GM19468 (cell line): Measurements from ENCODE around the gene MBTPS1.

Source experiments
- ATAC-seq: cut with Tn5 transposase; IDR thresholded peaks from one replicate; pipeline ENCODE4 v1.9.1; 2021; ENCODE audit warnings: mild to moderate bottlenecking, moderate library complexity, moderate number of reproducible peaks; ENCODE audit not compliant: unreplicated experiment; ENCODE audit errors: extremely low read depth

The MBTPS1 gene

GRCh38 chr16:84105301-84105815 is 11.4 kb downstream of the MBTPS1 start:
- no peak for ATAC-seq

- no peak for ATAC-seq
Observed at GRCh38 chr16:84104231-84104630, 12.5 kb downstream of the MBTPS1 start.

- ATAC-seq = no peak
Observed at GRCh38 chr16:84103678-84104077, 13.1 kb downstream of the MBTPS1 start.

- ATAC-seq = no peak
Observed at GRCh38 chr16:84098939-84099338, 17.8 kb downstream of the MBTPS1 start.

- ATAC-seq = no peak
Observed at GRCh38 chr16:84096447-84097005, 20.2 kb downstream of the MBTPS1 start.

- no peak for ATAC-seq
Observed at GRCh38 chr16:84095466-84095865, 21.3 kb downstream of the MBTPS1 start.

- ATAC-seq = no peak
Observed at GRCh38 chr16:84093879-84094270, 22.9 kb downstream of the MBTPS1 start.

GRCh38 chr16:84093120-84093878 is 23.4 kb downstream of the MBTPS1 start:
- ATAC-seq = no peak

- ATAC-seq = no peak
Observed at GRCh38 chr16:84091460-84091859, 25.3 kb downstream of the MBTPS1 start.

GRCh38 chr16:84090211-84090610 is 26.5 kb downstream of the MBTPS1 start:
- no peak for ATAC-seq

GRCh38 chr16:84088695-84089395 is 27.9 kb downstream of the MBTPS1 start:
- peak; percentile 47 for ATAC-seq

GRCh38 chr16:84087466-84088151 is 29.1 kb downstream of the MBTPS1 start:
- ATAC-seq = no peak

- ATAC-seq = no peak
Observed at GRCh38 chr16:84087001-84087400, 29.7 kb downstream of the MBTPS1 start.

GRCh38 chr16:84086341-84086740 is 30.4 kb downstream of the MBTPS1 start:
- ATAC-seq = no peak

- ATAC-seq = no peak
Observed at GRCh38 chr16:84085773-84086172, 31.0 kb downstream of the MBTPS1 start.

- ATAC-seq = no peak
Observed at GRCh38 chr16:84085271-84085667, 31.5 kb downstream of the MBTPS1 start.

GRCh38 chr16:84084570-84085270 is 32.0 kb downstream of the MBTPS1 start:
- ATAC-seq = no peak

- no peak for ATAC-seq
Observed at GRCh38 chr16:84082835-84083569, 33.7 kb downstream of the MBTPS1 start.

- ATAC-seq = no peak
Observed at GRCh38 chr16:84082110-84082509, 34.6 kb downstream of the MBTPS1 start.
